Measurements from ENCODE around the gene JDP2.

Gene JDP2

DNA sequence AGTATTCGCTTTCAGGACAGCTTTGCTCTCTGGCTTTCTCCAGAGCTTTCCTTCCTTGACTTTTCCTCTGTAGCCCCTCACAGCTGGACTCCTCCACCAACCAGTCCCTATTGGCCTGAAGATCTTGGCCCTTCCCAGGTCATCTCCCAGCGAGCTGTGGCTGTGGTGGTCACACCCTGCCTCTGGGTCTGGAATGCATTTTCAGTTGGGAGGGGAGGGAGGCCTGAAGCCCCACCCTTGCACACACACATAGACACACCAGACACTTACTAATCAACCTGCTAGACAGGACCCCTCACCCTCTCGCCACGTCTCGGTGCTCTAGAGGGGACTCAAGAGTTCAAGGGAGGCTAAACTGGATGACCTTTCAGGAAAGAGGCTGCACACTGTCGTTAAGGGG lies 13.9 kb downstream of the JDP2 start:
- peak; percentile 45 for DNase-seq (ENCODE audit: low read depth)
- no peak overlapping the region for H3K4me3 ChIP-seq (ENCODE audit: low read length)
- TF ChIP-seq, protein P1, sequence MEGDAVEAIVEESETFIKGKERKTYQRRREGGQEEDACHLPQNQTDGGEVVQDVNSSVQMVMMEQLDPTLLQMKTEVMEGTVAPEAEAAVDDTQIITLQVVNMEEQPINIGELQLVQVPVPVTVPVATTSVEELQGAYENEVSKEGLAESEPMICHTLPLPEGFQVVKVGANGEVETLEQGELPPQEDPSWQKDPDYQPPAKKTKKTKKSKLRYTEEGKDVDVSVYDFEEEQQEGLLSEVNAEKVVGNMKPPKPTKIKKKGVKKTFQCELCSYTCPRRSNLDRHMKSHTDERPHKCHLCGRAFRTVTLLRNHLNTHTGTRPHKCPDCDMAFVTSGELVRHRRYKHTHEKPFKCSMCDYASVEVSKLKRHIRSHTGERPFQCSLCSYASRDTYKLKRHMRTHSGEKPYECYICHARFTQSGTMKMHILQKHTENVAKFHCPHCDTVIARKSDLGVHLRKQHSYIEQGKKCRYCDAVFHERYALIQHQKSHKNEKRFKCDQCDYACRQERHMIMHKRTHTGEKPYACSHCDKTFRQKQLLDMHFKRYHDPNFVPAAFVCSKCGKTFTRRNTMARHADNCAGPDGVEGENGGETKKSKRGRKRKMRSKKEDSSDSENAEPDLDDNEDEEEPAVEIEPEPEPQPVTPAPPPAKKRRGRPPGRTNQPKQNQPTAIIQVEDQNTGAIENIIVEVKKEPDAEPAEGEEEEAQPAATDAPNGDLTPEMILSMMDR (conservative IDR thresholded peaks at IDR 0.05; ENCODE audit: low read length) = no peak

DNA sequence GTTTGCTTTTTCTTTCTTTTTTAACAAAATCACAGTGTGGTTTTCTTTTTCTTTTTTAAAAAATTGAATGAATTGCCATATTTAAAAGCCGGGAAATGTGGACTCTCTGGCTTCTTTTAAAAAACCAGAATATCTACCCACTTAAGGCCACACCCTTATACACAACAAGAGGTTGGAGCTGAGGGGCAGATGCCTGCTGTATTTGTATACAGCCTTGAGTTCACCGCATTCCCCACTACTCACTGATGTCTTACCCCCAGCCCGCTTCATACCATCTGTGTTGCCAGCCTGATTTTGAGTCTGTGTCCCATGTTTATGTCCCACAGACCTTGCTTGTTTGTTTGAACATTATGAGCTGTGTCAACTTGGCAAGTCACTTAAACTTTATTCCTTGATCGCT lies 14.3 kb downstream of the JDP2 start:
- no peak for DNase-seq (ENCODE audit: low read depth)
- H3K4me3 ChIP-seq (ENCODE audit: low read length) = no peak overlapping the region
- TF ChIP-seq, protein P1 (conservative IDR thresholded peaks at IDR 0.05; ENCODE audit: low read length) = no peak

DNA sequence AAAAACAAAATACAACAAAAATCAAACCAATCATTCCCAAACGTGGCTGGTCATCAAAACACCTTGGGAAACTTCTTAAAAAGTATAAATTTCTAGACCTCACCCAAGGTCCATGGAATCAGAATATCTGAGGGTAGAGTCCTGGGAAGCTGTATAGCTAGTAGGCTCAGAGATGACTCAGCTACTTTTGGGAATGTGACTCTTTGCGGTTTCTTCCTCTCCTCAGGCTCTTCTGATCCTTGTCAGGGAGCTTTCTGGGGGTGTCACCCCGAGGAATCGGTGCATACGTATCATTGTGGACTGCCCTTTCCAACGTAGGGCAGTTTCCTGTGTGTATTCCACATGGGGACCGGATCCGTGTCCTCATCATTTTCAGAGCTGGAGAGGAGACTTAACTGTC lies 14.8 kb downstream of the JDP2 start:
- TF ChIP-seq, protein P1 (conservative IDR thresholded peaks at IDR 0.05; ENCODE audit: low read length) = no peak

DNA sequence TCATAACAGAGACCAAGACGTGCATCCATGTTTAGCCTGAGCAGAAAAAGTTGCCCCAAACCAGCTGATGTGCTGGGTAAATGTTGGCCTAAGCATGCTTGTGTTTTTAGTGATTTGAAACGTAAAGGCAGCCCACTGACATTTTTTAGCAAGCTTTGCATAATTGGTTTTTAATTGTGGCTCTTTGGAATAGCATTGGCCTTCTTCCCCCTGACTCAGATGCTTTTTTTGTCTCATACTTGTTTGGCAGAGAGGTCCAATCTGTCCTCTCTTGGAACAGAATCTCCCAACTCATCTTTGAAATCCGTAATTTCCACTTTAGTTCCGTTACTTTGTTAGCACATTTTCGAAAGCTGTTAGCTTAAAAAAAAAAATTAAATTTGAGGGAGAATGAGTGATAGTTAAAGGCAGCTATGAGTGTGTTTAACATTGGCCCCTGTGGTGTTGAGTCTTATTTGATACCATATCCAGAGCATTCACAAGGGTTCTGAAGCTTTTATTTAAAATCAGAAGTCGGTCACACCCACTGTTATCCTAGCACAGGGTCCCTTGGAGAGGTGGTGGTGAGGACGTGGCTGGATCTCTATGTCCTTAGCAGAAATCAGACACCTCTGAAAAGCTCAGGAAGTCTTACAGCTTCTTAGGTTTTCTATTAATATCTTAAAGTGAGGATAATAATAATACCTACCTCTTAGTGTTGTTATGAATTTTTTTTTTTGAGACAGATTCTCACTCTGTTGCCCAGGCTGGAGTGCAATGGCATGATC lies 15.6 kb downstream of the JDP2 start:
- DNase-seq (ENCODE audit: low read depth) = peak; percentile 56
- no peak overlapping the region for H3K4me3 ChIP-seq (ENCODE audit: low read length)
- TF ChIP-seq, protein P1 (conservative IDR thresholded peaks at IDR 0.05; ENCODE audit: low read length) = no peak

More for the DNA sequence above, 14.8 kb downstream of the JDP2 start:
- no peak overlapping the region for H3K4me3 ChIP-seq (ENCODE audit: low read length)
- DNase-seq (ENCODE audit: low read depth) = peak; percentile 77

DNA sequence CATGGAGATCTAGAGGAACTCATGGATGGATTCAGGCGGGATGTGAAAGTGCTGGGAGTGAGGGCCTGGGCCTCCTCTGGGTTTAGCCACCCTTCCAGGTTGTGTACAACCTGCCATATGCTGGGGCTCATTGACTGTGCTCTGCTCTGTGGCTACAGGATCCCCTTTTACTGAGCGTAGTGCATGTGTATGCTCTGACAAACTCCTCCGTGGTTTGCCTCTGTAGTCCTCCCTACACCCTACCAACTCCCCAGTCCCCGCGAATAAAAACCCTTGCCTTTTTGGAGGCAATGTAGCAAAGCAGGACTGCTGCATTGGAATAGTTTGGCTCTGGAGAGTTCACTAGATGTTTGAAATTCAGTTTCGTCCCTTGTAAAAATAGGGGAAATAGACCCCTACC lies 17.4 kb downstream of the JDP2 start:
- H3K4me3 ChIP-seq (ENCODE audit: low read length) = no peak overlapping the region

DNA sequence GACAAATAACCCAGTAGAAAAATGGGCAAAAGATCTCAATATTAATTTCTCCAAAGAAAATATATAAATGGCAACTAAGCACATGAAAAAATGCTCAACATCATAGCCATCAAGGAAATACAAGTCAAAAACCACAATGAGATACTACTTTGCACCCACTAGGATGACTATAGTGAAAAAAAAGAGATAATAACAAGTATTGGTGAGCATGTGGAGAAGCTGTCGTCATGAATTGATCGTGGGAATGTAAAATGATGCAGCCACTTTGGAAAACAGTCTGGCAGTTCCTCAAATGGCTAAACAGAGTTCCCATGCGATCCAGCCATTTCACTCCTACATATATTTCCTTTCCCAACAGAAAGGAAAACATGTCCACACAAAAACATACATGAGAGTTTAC lies 18.1 kb downstream of the JDP2 start:
- no peak overlapping the region for H3K4me3 ChIP-seq (ENCODE audit: low read length)
- TF ChIP-seq, protein P1 (conservative IDR thresholded peaks at IDR 0.05; ENCODE audit: low read length) = no peak
- DNase-seq (ENCODE audit: low read depth) = no peak

More for the DNA sequence above, 17.4 kb downstream of the JDP2 start:
- DNase-seq (ENCODE audit: low read depth) = no peak
- TF ChIP-seq, protein P1 (conservative IDR thresholded peaks at IDR 0.05; ENCODE audit: low read length) = no peak

DNA sequence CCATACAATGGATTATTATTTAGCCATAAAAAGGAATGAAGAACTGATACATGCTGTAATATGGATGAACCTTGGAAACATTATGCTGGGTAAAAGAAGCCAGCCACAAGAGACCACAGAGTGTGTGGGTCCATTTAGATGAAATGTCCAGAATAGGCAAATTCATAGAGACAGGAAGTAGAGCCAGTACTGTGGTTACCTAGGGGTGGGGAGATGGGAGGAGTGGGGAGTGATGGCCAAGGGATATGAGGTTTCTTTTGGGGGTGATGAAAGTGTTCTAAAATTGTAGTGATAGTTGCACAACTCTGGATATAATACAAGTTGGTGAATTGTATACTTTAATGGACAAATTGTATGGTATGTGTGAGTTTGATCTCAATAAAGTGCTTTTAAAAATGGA lies 18.6 kb downstream of the JDP2 start:
- DNase-seq (ENCODE audit: low read depth) = no peak
- TF ChIP-seq, protein P1 (conservative IDR thresholded peaks at IDR 0.05; ENCODE audit: low read length) = no peak
- no peak overlapping the region for H3K4me3 ChIP-seq (ENCODE audit: low read length)
